Left forelimb (tissue), 1 donor: Measurements from ENCODE around the gene LMO1.

ENCODE experiments used
- DNase-seq: peaks from one replicate; pipeline ENCODE4 v3.0.0-alpha.2; 2018; ENCODE audit warnings: low spot score

Gene LMO1

DNA sequence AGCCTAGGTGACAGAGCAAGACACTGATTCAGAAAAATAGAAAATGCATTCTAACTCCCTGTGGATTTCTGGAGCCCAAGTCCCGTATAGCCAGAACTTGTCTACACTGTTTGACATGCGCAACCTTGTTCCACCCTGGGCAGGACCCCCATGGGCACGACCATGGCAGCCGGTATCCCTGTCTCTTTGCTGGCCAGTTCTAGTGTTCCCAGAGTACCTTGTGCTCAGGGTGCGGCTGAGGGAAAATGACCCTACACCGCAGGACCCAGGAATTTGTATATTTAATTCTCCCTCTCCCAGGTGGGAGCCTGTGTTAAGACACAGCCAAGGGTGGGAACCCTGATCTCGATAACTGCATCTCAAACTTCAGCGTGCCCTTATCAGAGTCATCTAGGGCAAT is 58.1 kb downstream of the LMO1 start:
- DNase-seq = peak; percentile 52

DNA sequence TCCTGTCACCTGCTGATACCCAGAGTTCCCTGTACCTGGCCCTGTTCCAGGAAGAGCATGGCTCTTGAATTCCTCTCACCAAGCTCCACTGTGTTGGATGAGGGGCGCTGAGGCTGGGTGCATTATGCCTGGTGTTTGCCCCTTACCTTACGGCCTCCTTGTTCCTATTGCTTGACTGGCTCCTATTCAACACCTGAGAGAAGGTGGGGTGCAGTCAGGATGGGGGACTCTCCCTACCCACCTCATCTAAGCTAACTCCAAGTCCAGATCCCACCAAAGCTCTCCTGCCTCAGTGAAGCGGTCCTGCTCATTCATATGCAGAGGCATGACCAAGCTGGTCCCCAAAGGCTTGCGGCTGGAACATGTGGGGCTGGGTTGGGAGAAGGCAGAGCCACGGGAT is 59.1 kb downstream of the LMO1 start:
- DNase-seq = peak; percentile 30

DNA sequence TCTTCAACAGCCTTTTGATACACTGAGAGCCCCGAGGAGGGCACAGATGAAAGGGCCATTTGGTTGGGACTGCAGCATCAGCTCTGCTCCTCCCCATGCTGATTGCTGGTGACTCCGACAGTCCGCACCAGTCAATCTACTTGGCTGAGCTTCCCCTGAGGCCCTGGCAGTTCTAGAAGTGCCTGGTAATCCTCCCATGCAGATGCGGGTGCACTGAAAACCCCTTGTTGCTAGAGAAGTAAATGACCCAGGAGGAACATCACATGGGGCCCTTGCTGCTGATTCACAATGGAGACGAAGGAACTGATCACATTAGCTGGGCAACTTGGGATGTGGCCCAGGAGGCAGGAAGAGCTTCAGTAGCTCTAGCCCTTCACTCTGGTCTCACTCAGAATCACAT is 59.7 kb downstream of the LMO1 start:
- DNase-seq = no peak

DNA sequence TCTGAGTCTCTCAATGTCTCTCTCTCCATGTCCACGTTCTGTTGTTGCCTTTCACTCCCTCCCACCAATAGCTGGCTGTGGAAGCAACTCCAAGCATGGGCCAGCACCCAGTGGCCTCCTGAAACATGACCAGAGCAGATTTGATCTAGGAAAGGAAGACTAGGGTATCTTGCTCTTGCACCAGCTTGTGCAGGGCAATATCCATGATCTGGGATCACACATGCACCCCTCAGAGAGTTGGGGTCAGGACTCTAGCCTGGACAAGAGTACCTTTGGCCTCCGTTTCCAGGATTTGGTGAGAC is 60.3 kb downstream of the LMO1 start:
- DNase-seq = no peak

DNA sequence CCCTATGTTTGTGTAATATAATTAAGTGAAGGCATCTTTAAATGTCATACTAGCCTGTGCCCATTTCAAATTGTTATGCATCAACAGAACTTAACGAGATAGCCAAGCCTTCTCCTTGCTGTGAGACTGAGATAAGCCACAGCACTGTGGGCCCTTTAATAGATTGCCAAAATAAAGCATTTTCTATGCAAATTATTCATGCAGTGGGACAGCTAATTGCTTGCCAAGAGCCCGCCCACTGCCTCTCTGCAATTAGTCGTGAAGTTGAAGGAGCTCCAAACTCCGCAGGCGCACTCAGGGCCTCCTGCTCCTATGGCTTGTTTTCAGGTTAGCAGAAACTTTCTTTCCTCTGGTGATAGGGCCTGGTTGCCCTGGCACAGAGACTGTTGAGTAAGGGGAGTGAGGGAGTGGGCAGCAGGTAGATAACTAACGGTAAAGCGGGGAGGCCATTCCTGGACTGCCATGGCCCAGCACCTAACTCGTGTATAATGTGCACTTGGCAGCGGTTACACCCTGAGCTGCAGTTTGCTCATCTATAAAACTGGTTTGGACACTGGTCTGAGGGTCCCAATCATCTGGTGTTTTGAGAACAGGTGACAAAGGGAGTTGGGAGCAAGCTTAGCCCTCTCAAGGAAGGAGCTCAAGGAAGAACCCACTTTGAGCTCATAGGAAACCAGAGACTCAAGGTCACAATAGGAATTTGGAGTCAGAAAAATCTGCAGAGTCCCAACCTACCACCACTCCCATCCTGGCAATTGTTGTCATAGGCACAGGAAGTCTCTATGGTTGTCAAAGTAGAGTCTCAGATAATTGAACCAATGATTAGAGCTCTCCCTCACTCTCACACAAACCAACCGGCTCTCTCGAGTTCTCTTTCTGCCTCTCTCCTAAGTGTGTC is 60.9 kb downstream of the LMO1 start:
- peak; percentile 55 for DNase-seq

DNA sequence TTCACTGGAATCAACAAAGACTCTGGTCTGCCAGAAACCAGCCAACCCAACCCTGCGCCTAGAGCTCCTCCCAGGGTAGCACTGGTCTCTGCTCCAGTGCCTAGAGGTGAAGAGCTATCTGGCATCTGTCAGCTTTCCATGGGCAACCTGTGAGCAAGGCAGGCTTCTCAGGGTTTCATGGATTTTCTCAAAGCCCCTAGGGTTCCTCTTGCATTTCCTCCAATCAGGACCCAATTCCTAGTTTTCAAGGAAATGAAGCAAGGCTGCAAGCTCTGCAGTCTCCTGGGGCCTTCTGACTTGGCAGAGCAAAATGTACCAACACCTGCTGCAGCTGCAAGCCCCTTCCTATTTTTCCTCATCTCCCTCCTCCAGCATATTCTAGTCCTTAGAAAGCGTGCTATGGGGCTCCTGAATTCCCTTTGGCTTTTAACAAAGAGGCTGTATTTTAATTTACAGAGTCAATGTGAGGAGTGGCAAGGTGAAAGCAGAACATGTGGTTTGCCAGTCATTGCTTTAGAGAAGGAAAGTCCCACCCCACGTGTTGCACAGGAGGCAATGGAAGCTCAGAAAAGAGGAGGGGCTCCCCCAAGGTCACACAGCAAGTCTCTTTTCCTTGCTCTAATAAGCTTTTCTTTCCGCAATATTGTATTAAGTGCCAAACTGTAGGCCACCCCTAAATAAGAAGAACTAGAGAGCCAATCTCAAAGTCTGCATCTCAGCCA is 61.9 kb downstream of the LMO1 start:
- DNase-seq = peak; percentile 37

DNA sequence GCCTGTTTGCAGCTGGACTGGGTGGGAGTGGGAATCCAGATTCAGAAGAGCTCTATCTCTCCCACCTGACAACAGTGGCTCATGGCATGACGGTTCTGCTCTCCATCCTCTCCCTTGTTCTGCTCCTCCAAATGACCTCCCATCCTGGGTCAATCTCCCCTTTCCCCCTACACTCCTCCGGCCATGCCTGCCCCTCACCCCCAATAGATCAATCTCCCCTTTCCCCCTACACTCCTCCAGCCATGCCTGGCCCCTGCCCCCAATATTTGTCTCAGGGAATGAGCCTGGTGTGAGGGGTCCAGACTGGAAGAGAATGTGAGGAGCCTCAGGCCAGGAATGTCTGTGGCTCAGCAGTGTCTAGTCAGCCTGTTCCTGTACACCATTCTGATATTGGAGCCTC is 64.0 kb downstream of the LMO1 start:
- peak; percentile 14 for DNase-seq

DNA sequence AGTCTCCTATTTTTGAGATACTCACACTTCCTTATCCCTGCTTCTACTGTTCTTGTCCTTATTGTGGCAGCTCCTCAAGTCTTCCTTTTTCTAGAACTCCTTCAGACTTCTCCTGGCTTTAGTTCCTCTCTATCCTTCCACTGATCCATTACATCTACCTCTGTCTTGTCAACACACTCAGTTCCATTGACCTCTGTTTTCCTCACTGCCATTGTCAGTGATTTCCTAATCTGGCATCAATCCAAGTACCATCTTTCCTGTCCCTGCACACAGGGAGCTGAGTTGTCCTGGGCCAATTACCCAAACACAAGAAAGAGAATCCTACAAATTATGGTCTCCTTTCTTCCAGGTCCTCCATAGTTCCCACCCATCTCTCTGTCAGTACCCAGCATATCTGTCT is 66.9 kb downstream of the LMO1 start:
- no peak for DNase-seq

DNA sequence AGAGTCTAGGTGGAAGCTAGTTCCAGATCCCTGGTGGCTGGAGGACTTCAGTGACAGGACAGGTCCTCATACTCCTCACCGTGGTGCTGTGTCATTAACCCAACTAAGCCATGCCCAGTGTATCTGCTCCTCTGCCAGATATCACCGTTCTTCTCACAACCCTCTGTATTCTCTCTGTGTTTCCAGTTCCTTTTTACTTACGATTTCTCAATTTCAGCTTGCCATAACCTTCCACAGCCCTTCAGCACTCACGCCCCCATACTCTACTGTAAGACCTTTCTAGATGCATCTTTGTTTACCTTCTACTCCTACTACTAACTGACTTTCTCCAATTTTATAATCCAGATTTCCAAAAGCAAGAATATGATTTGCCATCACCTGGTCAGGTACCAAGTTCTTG is 68.7 kb downstream of the LMO1 start:
- no peak for DNase-seq

DNA sequence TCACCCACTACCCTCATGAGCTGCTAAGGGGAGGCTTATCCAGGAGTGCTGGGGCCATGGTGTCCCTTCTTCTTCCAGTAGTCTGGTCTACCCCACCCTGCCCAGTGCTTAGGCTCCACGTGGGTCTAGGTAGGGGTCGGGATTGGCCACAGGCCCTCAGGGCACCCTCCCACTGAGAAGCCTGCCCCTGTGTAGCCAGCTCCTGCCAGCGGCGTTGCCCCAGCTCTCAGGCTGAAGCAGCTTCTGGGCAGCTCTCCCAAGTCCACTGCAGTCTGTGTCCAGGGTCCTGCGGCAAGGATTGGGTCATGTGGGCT is 70.8 kb downstream of the LMO1 start:
- peak; percentile 61 for DNase-seq

DNA sequence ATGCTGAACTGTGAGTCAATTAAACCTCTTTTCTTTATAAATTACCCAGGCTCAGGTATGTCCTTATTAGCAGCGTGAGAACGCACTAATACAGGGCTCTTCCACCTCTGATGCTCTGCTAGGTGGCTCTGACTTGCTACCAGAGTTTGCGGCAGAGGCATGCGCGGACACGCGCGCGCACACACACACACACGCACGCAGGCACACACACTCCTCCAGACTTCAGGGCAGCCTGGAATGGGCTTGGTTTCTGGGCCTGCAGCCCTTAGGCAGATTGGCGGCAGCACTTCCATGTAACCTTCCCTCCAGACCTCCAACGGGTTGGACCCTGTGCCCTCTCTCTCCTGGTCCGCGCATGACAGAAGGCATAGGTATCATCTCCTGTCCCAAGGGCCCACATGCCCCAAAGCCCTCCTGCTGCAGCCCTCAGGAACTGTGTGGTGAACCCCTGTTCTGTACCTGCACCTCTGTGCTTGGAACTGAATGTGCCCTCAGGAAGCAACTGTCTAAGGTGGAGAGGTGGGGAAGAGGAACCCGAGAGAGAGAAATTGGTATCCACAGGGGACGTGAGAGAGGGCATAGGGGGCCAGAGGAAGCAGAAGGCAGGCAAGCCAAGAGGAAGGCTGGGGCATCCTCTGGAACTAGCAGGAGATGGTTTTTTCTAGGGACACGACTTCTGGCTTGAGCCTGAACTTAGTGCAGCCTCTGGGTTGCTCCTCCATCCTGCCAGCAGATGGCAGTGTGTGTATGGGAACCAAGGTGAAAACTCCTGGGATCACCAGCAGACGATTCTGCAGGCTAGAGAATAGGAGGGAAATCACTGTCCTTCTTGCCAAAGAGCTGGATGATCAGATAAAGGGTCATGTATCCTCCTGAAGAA is 71.4 kb downstream of the LMO1 start:
- no peak for DNase-seq

DNA sequence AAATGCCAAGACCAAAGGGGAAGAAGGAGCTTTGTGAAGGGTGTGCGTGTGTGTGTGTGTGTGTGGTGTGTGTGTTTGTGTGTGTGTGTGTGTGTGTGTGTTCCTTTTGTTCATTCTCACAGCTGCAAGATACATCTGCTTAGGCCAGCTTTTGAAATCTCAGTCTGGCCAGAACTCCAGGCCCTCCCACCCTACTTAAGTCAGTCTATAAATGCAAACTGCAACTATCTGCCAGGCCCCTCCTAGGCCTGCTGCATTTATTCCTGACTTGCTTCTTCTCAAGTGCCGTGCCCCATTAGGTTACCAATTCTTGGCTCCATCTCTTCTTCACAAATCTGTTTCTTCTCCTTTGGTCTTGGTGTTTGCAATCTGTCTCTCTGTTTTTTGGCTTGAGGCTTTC is 73.2 kb downstream of the LMO1 start:
- DNase-seq = no peak

DNA sequence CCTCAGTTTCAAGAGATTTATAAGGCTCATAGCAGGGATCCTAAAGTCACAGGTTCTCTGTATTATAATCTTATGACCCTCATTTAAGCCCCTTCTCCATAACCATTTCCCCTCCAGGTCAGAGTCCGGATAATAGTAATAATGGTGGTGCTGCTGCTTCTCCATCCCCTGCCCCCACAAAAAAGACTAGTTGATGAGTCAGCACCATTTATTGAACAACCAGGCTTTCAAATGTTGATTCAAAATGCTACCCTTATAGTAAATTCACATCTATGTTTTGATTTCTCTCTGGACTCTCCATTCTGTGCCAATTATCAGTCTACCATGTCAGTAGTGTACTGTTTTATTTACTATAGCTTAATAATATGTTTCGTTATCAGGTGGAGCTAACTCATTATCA is 77.2 kb downstream of the LMO1 start:
- no peak for DNase-seq

DNA sequence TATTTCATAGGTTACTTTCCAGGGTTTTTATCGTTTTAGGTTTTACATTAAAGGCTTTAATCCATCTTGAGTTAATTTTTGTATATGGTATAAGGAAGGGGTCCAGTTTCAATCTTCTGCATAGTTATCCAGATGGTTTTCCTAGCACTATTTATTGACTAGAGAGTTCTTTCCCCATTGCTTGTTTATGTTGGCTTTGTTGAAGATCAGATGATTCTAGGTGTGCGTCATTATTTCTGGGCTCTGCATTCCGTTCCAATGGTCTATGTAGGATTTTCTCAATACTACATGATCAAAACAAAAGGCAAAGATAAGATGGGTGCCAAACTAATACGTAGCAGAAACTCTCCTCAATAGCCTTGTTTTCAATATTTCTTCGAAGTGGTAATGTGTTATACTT is 80.6 kb downstream of the LMO1 start:
- no peak for DNase-seq

DNA sequence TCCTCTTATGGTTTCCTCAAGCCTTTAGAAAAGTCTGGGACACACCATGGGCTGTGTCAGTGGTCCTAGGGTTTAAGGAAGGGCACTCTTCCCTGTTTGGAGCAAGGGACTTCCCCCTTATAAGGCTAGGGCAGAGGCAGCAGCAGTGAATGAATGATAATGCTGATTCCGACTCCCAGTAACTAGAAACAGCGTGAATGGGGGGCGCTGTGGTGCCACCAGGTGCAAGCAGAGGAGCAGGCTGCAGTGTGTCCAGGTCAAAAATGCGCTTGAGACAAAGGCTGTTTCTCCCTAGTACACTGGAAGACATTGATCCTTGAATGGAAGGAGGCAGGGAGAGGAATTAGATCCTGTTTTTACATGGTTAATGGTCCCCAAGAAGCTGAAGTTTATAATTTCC is 83.2 kb downstream of the LMO1 start:
- no peak for DNase-seq

DNA sequence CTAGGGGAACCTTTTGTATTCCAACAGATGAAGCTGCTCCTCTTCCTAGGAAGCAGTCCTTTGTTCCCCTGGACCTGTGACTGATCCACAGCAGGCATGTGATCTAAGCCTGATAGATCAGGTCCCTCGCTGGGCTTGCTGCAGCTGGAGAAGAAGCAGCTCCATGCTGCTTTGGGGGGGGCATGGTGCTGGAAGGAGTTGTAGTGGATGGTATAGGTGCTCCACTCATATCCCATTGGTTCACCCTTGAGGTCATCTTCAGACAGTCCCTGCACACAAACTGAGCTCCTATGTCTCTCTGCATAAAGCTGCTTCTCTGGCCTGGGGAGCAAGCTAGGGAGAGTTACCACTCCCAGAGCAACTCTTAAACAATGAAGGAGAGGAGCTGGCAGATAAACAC is 85.4 kb downstream of the LMO1 start:
- DNase-seq = no peak

DNA sequence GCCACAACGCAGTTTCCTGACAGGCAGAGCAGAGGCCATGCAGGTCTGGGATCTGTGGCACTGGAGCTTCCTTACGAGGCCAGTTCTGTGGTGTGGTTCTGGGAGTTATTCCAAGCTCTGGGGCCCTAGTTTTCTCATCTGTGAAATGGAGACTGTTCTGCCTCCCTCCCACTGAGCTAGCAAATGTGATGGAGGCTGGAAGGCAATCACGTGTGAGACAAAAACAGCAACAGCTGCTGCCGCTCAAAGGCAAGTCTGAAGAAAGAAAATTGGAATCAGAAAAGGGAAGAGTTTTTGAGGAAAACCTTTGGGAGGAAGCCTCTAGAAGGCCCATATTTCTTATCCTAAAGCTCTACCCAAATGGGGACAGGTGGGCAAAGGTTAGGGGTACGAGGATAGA is 86.5 kb downstream of the LMO1 start:
- no peak for DNase-seq
